Neural progenitor cell (in vitro differentiated cells): ENCODE measurements around the gene PDE8B. TPM values are rescaled to one million over a fixed set of nuclear protein-coding genes. Genes with fewer than 3 reads are reported as not detected.

Experiments
- DNase-seq: peaks from one replicate; pipeline ENCODE4 v3.0.0-alpha.2; 2016; ENCODE audit warnings: low spot score
- H2AFZ ChIP-seq: fragments of 200-600 bp; sonication (generic); replicated peaks from 2 replicates; pipeline ENCODE4 v1.6.1; 2016; ENCODE audit warnings: antibody characterized with exemption
- H3F3A ChIP-seq: fragments of 200-600 bp; sonication (generic); 2 replicates; pipeline ENCODE4 v1.6.1; 2016; ENCODE audit warnings: antibody characterized with exemption, low read depth
- H3K27ac ChIP-seq: fragments of 200-600 bp; sonication (generic); 2 replicates; pipeline ENCODE4 v1.5.1; 2016; ENCODE audit warnings: mild to moderate bottlenecking
- H3K27me3 ChIP-seq: fragments of 200-600 bp; sonication (generic); 2 replicates; pipeline ENCODE4 v1.6.1; 2016; ENCODE audit warnings: mild to moderate bottlenecking, moderate library complexity
- H3K36me3 ChIP-seq: fragments of 200-600 bp; sonication (generic); 2 replicates; pipeline ENCODE4 v1.5.1; 2016
- H3K4me1 ChIP-seq: fragments of 200-600 bp; sonication (generic); 2 replicates; pipeline ENCODE4 v1.6.1; 2016; ENCODE audit warnings: mixed run types
- H3K4me2 ChIP-seq: fragments of 200-600 bp; sonication (generic); 2 replicates; pipeline ENCODE4 v1.6.1; 2016
- H3K4me3 ChIP-seq: fragments of 200-600 bp; sonication (generic); 2 replicates; pipeline ENCODE4 v1.5.1; 2016
- H3K79me2 ChIP-seq: fragments of 200-600 bp; sonication (generic); 2 replicates; pipeline ENCODE4 v1.6.1; 2016; ENCODE audit warnings: low read depth
- H3K9ac ChIP-seq: fragments of 200-600 bp; sonication (generic); 2 replicates; pipeline ENCODE4 v1.6.1; 2016
- H3K9me3 ChIP-seq: fragments of 200-600 bp; sonication (generic); 2 replicates; pipeline ENCODE4 v1.5.1; 2016; ENCODE audit warnings: low read depth
- H4K20me1 ChIP-seq: fragments of 200-600 bp; sonication (generic); 2 replicates; pipeline ENCODE4 v1.6.1; 2016; ENCODE audit warnings: low read depth
- H3K27ac Mint-ChIP-seq: 3 replicates; pipeline ENCODE4 v1.8.0; 2021; ENCODE audit warnings: mixed read lengths
- H3K27me3 Mint-ChIP-seq: 2 replicates; pipeline ENCODE4 v1.8.0; 2022; ENCODE audit warnings: low read depth, mild to moderate bottlenecking, inconsistent platforms, moderate library complexity, mixed read lengths; ENCODE audit not compliant: insufficient read depth
- H3K36me3 Mint-ChIP-seq: 3 replicates; pipeline ENCODE4 v1.8.0; 2021; ENCODE audit warnings: mixed read lengths
- H3K4me1 Mint-ChIP-seq: 3 replicates; pipeline ENCODE4 v1.8.0; 2021; ENCODE audit warnings: mixed read lengths
- H3K4me3 Mint-ChIP-seq: 3 replicates; pipeline ENCODE4 v1.8.0; 2021; ENCODE audit warnings: mild to moderate bottlenecking, moderate library complexity, mixed read lengths
- H3K9me3 Mint-ChIP-seq: 3 replicates; pipeline ENCODE4 v1.8.0; 2020; ENCODE audit warnings: mixed read lengths
- CTCF ChIP-seq: fragments of 200-600 bp; sonication (generic); IDR thresholded peaks from 2 replicates; pipeline ENCODE4 v1.5.1; 2017; ENCODE audit warnings: antibody characterized with exemption, mild to moderate bottlenecking
- EZH2 ChIP-seq: fragments of 200-600 bp; sonication (generic); IDR thresholded peaks from 2 replicates; pipeline ENCODE4 v1.6.1; 2017; ENCODE audit warnings: antibody characterized with exemption, mild to moderate bottlenecking, moderate library complexity
- EZH2phosphoT487 ChIP-seq: fragments of 200-600 bp; sonication (generic); IDR thresholded peaks from 2 replicates; pipeline ENCODE4 v1.6.1; 2017; ENCODE audit warnings: antibody characterized with exemption
- total RNA-seq: library from RNA; depleted of rRNA; stranded (reverse); fragments of >200 nt; gene quantifications from 2 replicates; pipeline ENCODE4 v1.2.3, GENCODE V29; 2015; ENCODE audit warnings: low replicate concordance

The PDE8B gene
- total RNA-seq, 1 donor from 2014 or later, result 4.3 TPM

- H4K20me1 ChIP-seq, result no peaks in the 10 kb centered on the region
- H3K27me3 Mint-ChIP-seq, result peaks cover 3% of the 10 kb centered on the region
- H3K9me3 Mint-ChIP-seq, result no peaks in the 10 kb centered on the region
- no peaks in the 10 kb centered on the region for H3K79me2 ChIP-seq
- no peak overlapping the region for H3K9ac ChIP-seq
- H3K4me3 ChIP-seq, result no peak overlapping the region
- no peak overlapping the region for H2AFZ ChIP-seq
- H3K27ac Mint-ChIP-seq, result no peak overlapping the region
- H3K4me1 Mint-ChIP-seq, result no peaks in the 10 kb centered on the region
- no peak overlapping the region for H3K4me2 ChIP-seq
- H3F3A ChIP-seq, result no peaks in the 10 kb centered on the region
- peaks cover 9% of the 10 kb centered on the region for H3K36me3 Mint-ChIP-seq
- TF ChIP-seq CTCF (no peak), EZH2 (no peak), EZH2phosphoT487 (no peak)
- DNase-seq, result no peak
- no peak overlapping the region for H3K27ac ChIP-seq
- no peaks in the 10 kb centered on the region for H3K36me3 ChIP-seq
- H3K4me3 Mint-ChIP-seq, result no peak overlapping the region
- no peaks in the 10 kb centered on the region for H3K27me3 ChIP-seq
- no peaks in the 10 kb centered on the region for H3K4me1 ChIP-seq
- no peaks in the 10 kb centered on the region for H3K9me3 ChIP-seq
Measured at GRCh38 chr5:77424921-77425320, 214.4 kb downstream of the PDE8B start.

GRCh38 chr5:77425420-77425819, 214.9 kb downstream of the PDE8B start:
- no peak for DNase-seq
- Mint-ChIP-seq H3K27me3 (peaks cover 1% of the 10 kb centered on the region), H3K36me3 (peaks cover 9% of the 10 kb centered on the region), H3K27ac (no peak overlapping the region), H3K4me1 (no peaks in the 10 kb centered on the region), H3K4me3 (no peak overlapping the region), H3K9me3 (no peaks in the 10 kb centered on the region)
- no peaks in the 10 kb centered on the region for H3K9me3 ChIP-seq
- no peak overlapping the region for H3K27ac ChIP-seq
- no peak overlapping the region for H3K9ac ChIP-seq
- no peaks in the 10 kb centered on the region for H3K36me3 ChIP-seq
- TF ChIP-seq CTCF (no peak), EZH2phosphoT487 (no peak), EZH2 (no peak)
- no peaks in the 10 kb centered on the region for H3F3A ChIP-seq
- H3K4me3 ChIP-seq, result no peak overlapping the region
- no peak overlapping the region for H2AFZ ChIP-seq
- no peaks in the 10 kb centered on the region for H3K79me2 ChIP-seq
- H3K4me2 ChIP-seq, result no peak overlapping the region
- no peaks in the 10 kb centered on the region for H3K4me1 ChIP-seq
- H4K20me1 ChIP-seq, result no peaks in the 10 kb centered on the region
- no peaks in the 10 kb centered on the region for H3K27me3 ChIP-seq

- Histone ChIP-seq H3K9me3 (no peaks in the 10 kb centered on the region), H4K20me1 (no peaks in the 10 kb centered on the region), H3K4me1 (no peaks in the 10 kb centered on the region), H2AFZ (no peak overlapping the region), H3K27ac (no peak overlapping the region), H3K4me2 (no peak overlapping the region), H3K9ac (no peak overlapping the region), H3K36me3 (no peaks in the 10 kb centered on the region), H3K4me3 (no peak overlapping the region), H3F3A (no peaks in the 10 kb centered on the region), H3K79me2 (no peaks in the 10 kb centered on the region), H3K27me3 (no peaks in the 10 kb centered on the region)
- no peaks in the 10 kb centered on the region for H3K27me3 Mint-ChIP-seq
- no peak overlapping the region for H3K4me3 Mint-ChIP-seq
- peaks cover 11% of the 10 kb centered on the region for H3K36me3 Mint-ChIP-seq
- TF ChIP-seq EZH2phosphoT487 (no peak), CTCF (no peak), EZH2 (no peak)
- no peaks in the 10 kb centered on the region for H3K4me1 Mint-ChIP-seq
- DNase-seq, result no peak
- no peak overlapping the region for H3K27ac Mint-ChIP-seq
- H3K9me3 Mint-ChIP-seq, result no peaks in the 10 kb centered on the region
Measured at GRCh38 chr5:77425998-77426659, 215.6 kb downstream of the PDE8B start.
